Measurements from ENCODE around the gene SPATA46. TPM values are rescaled to one million over a fixed set of nuclear protein-coding genes. Genes with fewer than 3 reads are reported as not detected.

The SPATA46 gene
- total RNA-seq, 1 experiment from 2014 or later, result not detected

DNA sequence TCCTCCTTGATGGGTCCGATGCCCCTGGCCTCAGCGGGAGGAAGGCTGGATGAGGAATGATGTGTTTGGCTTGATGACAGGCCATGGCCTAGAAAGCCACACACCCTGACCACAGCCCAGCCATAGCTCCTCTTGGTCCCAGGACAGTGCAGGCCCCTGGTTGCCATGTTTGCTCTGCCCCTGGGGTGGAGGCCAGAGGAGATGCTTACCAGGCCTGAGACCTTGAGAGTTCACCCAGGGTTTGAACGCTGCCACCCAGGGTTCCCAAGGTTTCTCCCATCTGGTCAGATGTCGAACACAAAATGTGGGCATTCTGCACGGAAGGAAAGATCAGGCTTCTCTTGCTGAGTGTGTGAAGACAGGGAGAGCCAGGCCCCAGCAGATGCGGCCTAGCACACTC is 7.5 kb upstream of the SPATA46 start:
- DNase-seq, result no peak
- Histone ChIP-seq H3K9me3 (no peaks in the 10 kb centered on the region), H3K4me3 (no peak overlapping the region), H3K27me3 (no peaks in the 10 kb centered on the region), H3K36me3 (no peaks in the 10 kb centered on the region)

DNA sequence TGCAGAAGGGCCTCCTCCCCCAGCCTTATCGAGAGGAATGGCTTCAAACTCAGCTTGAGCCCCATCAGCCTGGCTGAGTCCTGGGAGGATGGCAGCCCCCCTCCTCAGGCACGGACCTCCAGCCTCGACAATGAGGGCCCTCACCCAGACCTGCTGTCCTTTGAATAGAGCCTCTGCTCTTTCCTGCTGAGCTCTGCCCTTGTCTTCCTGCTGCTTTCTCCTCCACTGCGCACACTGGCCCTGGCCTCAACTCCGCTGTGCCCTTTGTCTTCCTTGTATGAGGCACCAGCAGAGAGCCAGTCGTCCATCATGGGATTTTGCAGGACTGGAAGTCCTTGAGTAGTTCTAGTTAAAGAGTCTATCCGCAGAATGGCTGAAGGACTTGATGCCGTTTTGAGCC is 6.9 kb upstream of the SPATA46 start:
- H3K4me3 ChIP-seq, result no peak overlapping the region
- no peak for DNase-seq
- H3K27me3 ChIP-seq, result no peaks in the 10 kb centered on the region
- no peaks in the 10 kb centered on the region for H3K36me3 ChIP-seq
- no peaks in the 10 kb centered on the region for H3K9me3 ChIP-seq

GRCh38 chr1:162383091-162383490 is 6.4 kb upstream of the SPATA46 start:
- no peaks in the 10 kb centered on the region for H3K27me3 ChIP-seq
- H3K9me3 ChIP-seq, result no peaks in the 10 kb centered on the region
- no peak overlapping the region for H3K4me3 ChIP-seq
- DNase-seq, result no peak
- no peaks in the 10 kb centered on the region for H3K36me3 ChIP-seq

DNA sequence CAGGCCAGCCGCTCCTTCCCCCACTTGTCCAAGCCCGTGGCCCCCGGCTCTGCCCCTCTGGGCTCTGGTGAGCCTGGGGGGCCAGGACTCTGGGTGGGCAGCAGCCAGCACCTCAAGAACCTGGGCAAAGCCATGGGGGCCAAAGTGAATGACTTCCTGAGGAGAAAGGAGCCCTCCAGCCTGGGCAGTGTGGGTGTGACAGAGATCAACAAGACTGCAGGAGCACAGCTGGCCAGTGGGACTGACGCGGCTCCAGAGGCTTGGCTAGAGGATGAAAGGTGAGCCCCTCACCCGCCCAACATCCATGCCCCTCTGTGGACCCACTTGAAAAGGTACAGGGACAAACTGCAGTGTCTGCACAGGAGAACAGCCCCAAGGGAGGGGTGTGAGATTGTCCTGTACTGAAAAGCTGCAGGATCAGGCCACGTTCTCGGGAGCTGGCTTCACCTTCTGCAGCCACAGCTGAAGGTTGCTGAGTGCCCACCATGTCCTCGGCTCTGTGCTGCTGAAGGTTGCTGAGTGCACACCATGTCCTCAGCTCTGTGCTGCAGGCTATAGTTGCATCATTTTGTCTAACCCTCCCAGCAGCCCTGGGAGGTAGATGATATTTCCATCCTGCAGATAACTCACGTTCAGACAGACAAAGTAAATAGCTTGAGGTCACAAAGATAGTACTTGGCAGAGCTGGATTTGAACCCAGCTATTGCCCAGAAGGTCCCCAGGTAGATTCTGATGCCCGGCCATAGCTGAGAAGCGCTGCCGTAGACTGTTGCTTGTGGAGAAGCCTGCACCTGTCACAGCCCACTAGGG is 5.5 kb upstream of the SPATA46 start:
- Histone ChIP-seq H3K36me3 (no peaks in the 10 kb centered on the region), H3K9me3 (no peaks in the 10 kb centered on the region), H3K4me3 (no peak overlapping the region), H3K27me3 (no peaks in the 10 kb centered on the region)
- DNase-seq, result no peak

- DNase-seq, result peak; percentile 24
- Histone ChIP-seq H3K36me3 (no peaks in the 10 kb centered on the region), H3K27me3 (no peaks in the 10 kb centered on the region), H3K9me3 (no peaks in the 10 kb centered on the region), H3K4me3 (no peak within 1 kb of the TSS)
Measured at GRCh38 chr1:162381383-162381782, 4.7 kb upstream of the SPATA46 start, which contains the start of gene C1orf226. Gene C1orf226 (plus strand): TSS chr1:162381728. CDS start chr1:162381902, 174 bp downstream.

DNA sequence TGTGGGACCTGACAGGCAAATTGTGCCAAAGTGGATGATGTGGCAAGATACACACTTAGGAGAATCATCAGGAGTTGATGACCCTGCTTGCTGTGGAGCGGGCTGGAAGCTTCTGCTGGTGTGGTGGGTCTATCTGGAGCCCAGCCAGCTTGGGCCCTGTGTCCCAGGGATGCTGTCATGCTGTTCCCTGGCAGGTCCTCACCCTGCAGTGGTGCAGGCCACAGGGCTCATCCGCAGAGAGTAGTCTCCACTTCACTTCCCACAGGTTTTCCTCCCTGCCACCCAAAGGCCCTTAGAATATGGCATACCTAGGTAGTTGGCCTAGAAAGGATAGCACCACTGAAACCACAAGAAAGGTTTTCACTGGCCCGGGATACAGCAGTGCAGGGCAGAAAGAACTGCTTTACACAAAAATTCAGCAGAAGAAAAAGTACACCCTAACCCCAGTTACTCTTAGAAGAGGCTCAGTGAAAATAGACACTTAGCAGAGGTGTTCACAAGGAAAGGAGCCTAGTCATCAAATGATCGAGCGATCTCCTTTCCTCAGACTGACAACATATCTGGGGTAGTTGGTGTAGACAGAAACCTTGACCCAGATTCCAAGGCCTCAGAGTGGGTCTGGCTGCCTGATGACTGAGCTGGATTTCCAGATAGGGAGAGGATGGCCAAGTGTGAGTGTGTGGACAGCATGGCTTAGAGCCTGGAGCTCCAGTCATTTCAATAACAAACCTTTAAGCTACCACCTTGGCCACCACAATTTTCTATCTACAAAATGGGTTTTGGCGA is 3.6 kb upstream of the SPATA46 start:
- no peaks in the 10 kb centered on the region for H3K36me3 ChIP-seq
- no peaks in the 10 kb centered on the region for H3K9me3 ChIP-seq
- H3K4me3 ChIP-seq, result no peak overlapping the region
- no peaks in the 10 kb centered on the region for H3K27me3 ChIP-seq
- no peak for DNase-seq

DNA sequence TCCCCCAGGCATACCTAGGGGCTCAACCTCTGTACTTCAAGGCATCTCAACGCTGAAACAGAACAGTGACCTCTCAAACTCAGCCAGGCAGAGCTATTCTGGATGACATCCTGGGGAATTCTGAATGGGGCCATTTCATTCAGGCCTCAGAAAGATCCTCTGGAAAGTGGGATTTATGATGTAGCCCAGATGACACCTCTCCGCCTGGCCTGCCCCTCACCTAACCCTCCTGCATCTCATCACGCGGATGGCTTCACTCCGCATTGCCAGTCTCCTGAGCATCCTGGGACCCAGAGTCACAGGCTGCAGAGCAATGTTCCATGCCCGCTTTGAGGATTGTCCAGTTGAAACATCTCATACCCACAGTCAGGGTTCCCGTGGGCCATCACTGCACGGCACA is 1.2 kb downstream of the SPATA46 start:
- Histone ChIP-seq H3K36me3 (no peaks in the 10 kb centered on the region), H3K4me3 (no peak overlapping the region), H3K9me3 (no peaks in the 10 kb centered on the region), H3K27me3 (no peaks in the 10 kb centered on the region)
- DNase-seq, result no peak

- Histone ChIP-seq H3K9me3 (no peaks in the 10 kb centered on the region), H3K4me3 (no peak overlapping the region), H3K27me3 (no peaks in the 10 kb centered on the region), H3K36me3 (no peaks in the 10 kb centered on the region)
- DNase-seq, result no peak
Measured at GRCh38 chr1:162374406-162374805, 2.2 kb downstream of the SPATA46 start.

DNA sequence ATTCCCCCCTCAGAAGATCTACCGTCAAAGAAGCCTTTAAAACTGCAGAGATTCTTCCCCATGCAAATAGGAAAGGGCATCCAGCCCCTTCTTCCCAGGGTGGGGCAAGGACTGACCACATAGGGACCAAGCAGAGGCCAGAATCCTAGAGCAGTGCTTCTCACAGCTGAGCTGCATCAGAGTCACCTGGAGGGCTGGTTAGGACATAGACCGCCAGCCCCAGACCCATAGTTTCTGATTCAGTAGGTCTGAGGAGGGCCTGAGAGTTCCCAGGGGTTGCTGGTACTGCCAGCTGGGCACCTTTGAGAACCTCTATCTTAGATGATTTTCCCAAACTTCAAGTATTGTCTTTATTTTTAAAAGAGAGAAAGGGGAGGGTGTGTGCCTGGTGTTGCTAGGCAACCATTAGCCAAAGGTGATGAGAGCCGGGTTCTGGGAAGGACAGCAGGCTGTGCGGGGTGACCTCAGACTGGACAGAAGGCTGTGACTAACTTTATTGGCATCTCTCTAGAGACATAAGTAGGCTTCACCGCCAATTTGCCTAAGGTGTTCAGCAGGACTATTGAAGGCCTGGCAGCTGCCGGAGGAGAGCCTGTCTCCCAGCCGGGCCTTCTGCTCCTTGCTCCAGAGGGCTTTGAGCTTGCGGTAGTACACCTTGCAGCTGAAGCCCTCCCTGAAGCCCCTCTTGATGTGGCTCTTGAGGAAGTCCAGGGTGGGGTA is 3.0 kb downstream of the SPATA46 start:
- Histone ChIP-seq H3K4me3 (no peak overlapping the region), H3K36me3 (no peaks in the 10 kb centered on the region), H3K27me3 (no peaks in the 10 kb centered on the region), H3K9me3 (no peaks in the 10 kb centered on the region)
- peak; percentile 41 for DNase-seq

GRCh38 chr1:162373072-162373427 is 3.6 kb downstream of the SPATA46 start:
- DNase-seq, result no peak
- Histone ChIP-seq H3K9me3 (no peaks in the 10 kb centered on the region), H3K27me3 (no peaks in the 10 kb centered on the region), H3K4me3 (no peak overlapping the region), H3K36me3 (no peaks in the 10 kb centered on the region)

GRCh38 chr1:162372159-162373071 is 4.2 kb downstream of the SPATA46 start:
- Histone ChIP-seq H3K27me3 (no peaks in the 10 kb centered on the region), H3K36me3 (no peaks in the 10 kb centered on the region), H3K9me3 (no peaks in the 10 kb centered on the region), H3K4me3 (no peak overlapping the region)
- no peak for DNase-seq

DNA sequence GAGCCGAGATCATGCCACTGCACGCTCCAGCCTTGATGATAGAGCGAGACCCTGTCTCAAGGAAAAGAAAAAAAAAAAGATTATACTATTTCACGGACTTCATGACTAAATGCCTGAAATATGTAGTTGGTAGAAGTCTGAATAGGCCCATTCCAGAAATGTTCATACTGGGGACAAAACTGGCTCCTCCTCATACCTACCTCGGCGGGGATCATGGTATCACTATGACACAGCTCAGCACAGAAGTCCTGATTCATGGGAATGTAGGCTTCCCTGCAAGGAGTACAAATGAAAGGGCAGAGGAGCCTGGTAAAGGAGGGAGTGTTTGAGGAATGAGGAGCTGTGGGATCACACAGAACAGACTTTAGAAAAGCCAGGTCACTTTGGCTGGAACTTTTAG is 5.0 kb downstream of the SPATA46 start:
- no peaks in the 10 kb centered on the region for H3K9me3 ChIP-seq
- DNase-seq, result no peak
- H3K27me3 ChIP-seq, result no peaks in the 10 kb centered on the region
- H3K36me3 ChIP-seq, result no peaks in the 10 kb centered on the region
- no peak overlapping the region for H3K4me3 ChIP-seq

- H3K27me3 ChIP-seq, result no peaks in the 10 kb centered on the region
- DNase-seq, result no peak
- H3K9me3 ChIP-seq, result no peaks in the 10 kb centered on the region
- H3K4me3 ChIP-seq, result no peak overlapping the region
- H3K36me3 ChIP-seq, result no peaks in the 10 kb centered on the region
Measured at GRCh38 chr1:162370721-162371120, 5.9 kb downstream of the SPATA46 start.

GRCh38 chr1:162370161-162370560 is 6.5 kb downstream of the SPATA46 start:
- no peak for DNase-seq
- no peaks in the 10 kb centered on the region for H3K36me3 ChIP-seq
- H3K9me3 ChIP-seq, result no peaks in the 10 kb centered on the region
- no peaks in the 10 kb centered on the region for H3K27me3 ChIP-seq
- H3K4me3 ChIP-seq, result no peak overlapping the region

DNA sequence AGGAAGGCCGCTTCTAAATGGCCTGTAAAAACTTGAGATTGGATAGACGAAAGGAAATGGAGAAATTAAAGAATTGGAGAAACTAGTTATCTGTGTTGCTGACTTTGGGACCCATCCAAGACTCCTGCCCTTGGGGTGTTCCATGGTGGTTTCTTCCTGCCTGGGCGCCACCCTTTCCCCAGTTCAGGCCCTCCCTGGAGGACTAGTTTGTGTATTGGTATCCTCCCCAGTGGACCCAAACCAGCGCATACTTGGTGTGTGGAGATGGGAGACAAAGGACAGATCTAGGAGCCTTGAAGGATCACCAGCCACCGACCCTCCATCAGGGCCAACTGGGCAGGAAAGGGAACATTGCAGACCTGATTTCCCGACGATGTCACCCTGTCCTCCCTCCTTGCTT is 7.1 kb downstream of the SPATA46 start:
- Histone ChIP-seq H3K27me3 (no peaks in the 10 kb centered on the region), H3K36me3 (no peaks in the 10 kb centered on the region), H3K9me3 (no peaks in the 10 kb centered on the region), H3K4me3 (no peak overlapping the region)
- DNase-seq, result no peak

- Histone ChIP-seq H3K36me3 (no peaks in the 10 kb centered on the region), H3K27me3 (no peaks in the 10 kb centered on the region), H3K9me3 (no peaks in the 10 kb centered on the region), H3K4me3 (no peak overlapping the region)
- no peak for DNase-seq
Measured at GRCh38 chr1:162368451-162368850, 8.2 kb downstream of the SPATA46 start.

Measured in MG63 (cell line).